ENCODE results near the gene DNAH10. TPM values are rescaled to one million over a fixed set of nuclear protein-coding genes. Genes with fewer than 3 reads are reported as not detected.

Gene DNAH10
- total RNA-seq, 1 donor from 2014 or later, result under 0.01 TPM

GRCh38 chr12:123934829-123935228 is 172.7 kb downstream of the DNAH10 start:
- FAIRE-seq, result no peak
- TF ChIP-seq CTCF (IDR thresholded peaks at IDR 0.05; ENCODE audit: insufficient read depth, low read length, severe bottlenecking), result no peak
- peak; percentile 22 for DNase-seq (ENCODE audit: low read depth)
- Histone ChIP-seq H3K36me3 (ENCODE audit: control insufficient read depth, insufficient read depth, low read length) (peaks cover 1% of the 10 kb centered on the region), H3K4me3 (ENCODE audit: low read depth, low read length) (no peak overlapping the region), H3K27me3 (ENCODE audit: control insufficient read depth, insufficient read depth, low read length) (peaks cover 2% of the 10 kb centered on the region)

- Histone ChIP-seq H3K36me3 (ENCODE audit: control insufficient read depth, insufficient read depth, low read length) (peaks cover 2% of the 10 kb centered on the region), H3K4me3 (ENCODE audit: low read depth, low read length) (no peak overlapping the region), H3K27me3 (ENCODE audit: control insufficient read depth, insufficient read depth, low read length) (peaks cover 2% of the 10 kb centered on the region)
- DNase-seq (ENCODE audit: low read depth), result no peak
- TF ChIP-seq CTCF (IDR thresholded peaks at IDR 0.05; ENCODE audit: insufficient read depth, low read length, severe bottlenecking), result no peak
- no peak for FAIRE-seq
Measured at GRCh38 chr12:123935956-123936355, 173.9 kb downstream of the DNAH10 start.

GRCh38 chr12:123936471-123936870 is 174.4 kb downstream of the DNAH10 start:
- no peak for FAIRE-seq
- no peak for TF ChIP-seq CTCF (IDR thresholded peaks at IDR 0.05; ENCODE audit: insufficient read depth, low read length, severe bottlenecking)

GRCh38 chr12:123936956-123937706 is 175.0 kb downstream of the DNAH10 start:
- DNase-seq (ENCODE audit: low read depth), result no peak
- peaks cover 2% of the 10 kb centered on the region for H3K27me3 ChIP-seq (ENCODE audit: control insufficient read depth, insufficient read depth, low read length)
- no peak overlapping the region for H3K4me3 ChIP-seq (ENCODE audit: low read depth, low read length)
- FAIRE-seq, result no peak
- H3K36me3 ChIP-seq (ENCODE audit: control insufficient read depth, insufficient read depth, low read length), result peaks cover 4% of the 10 kb centered on the region
- TF ChIP-seq CTCF (IDR thresholded peaks at IDR 0.05; ENCODE audit: insufficient read depth, low read length, severe bottlenecking), result no peak

More at GRCh38 chr12:123936471-123936870, 174.4 kb downstream of the DNAH10 start:
- H3K4me3 ChIP-seq (ENCODE audit: low read depth, low read length), result no peak overlapping the region
- H3K36me3 ChIP-seq (ENCODE audit: control insufficient read depth, insufficient read depth, low read length), result peaks cover 4% of the 10 kb centered on the region
- H3K27me3 ChIP-seq (ENCODE audit: control insufficient read depth, insufficient read depth, low read length), result peaks cover 2% of the 10 kb centered on the region
- DNase-seq (ENCODE audit: low read depth), result no peak

GRCh38 chr12:123937707-123938591 is 175.8 kb downstream of the DNAH10 start:
- peaks cover 2% of the 10 kb centered on the region for H3K27me3 ChIP-seq (ENCODE audit: control insufficient read depth, insufficient read depth, low read length)
- H3K4me3 ChIP-seq (ENCODE audit: low read depth, low read length), result no peak overlapping the region
- no peak for FAIRE-seq
- H3K36me3 ChIP-seq (ENCODE audit: control insufficient read depth, insufficient read depth, low read length), result peaks cover 6% of the 10 kb centered on the region
- no peak for TF ChIP-seq CTCF (IDR thresholded peaks at IDR 0.05; ENCODE audit: insufficient read depth, low read length, severe bottlenecking)
- no peak for DNase-seq (ENCODE audit: low read depth)
